Glutamatergic neuron (in vitro differentiated cells): ENCODE measurements around the gene C4orf50. TPM values are rescaled to one million over a fixed set of nuclear protein-coding genes. Genes with fewer than 3 reads are reported as not detected.

Experiments
- DNase-seq: peaks from one replicate; pipeline ENCODE4 v3.0.0; 2022
- H3K27ac Mint-ChIP-seq: one replicate; pipeline ENCODE4 v1.8.0; 2020; ENCODE audit warnings: mild to moderate bottlenecking, mixed read lengths, inconsistent platforms; ENCODE audit not compliant: unreplicated experiment
- H3K27me3 Mint-ChIP-seq: one replicate; pipeline ENCODE4 v1.8.0; 2020; ENCODE audit warnings: mild to moderate bottlenecking, moderate library complexity, mixed read lengths, inconsistent platforms; ENCODE audit not compliant: unreplicated experiment
- H3K36me3 Mint-ChIP-seq: one replicate; pipeline ENCODE4 v1.8.0; 2020; ENCODE audit warnings: mild to moderate bottlenecking, mixed read lengths, inconsistent platforms; ENCODE audit not compliant: unreplicated experiment
- H3K4me1 Mint-ChIP-seq: one replicate; pipeline ENCODE4 v1.8.0; 2020; ENCODE audit warnings: mild to moderate bottlenecking, low read depth, mixed read lengths, inconsistent platforms; ENCODE audit not compliant: unreplicated experiment
- H3K4me3 Mint-ChIP-seq: one replicate; pipeline ENCODE4 v1.8.0; 2020; ENCODE audit warnings: mild to moderate bottlenecking, mixed read lengths, inconsistent platforms; ENCODE audit not compliant: unreplicated experiment
- H3K9me3 Mint-ChIP-seq: one replicate; pipeline ENCODE4 v1.8.0; 2020; ENCODE audit warnings: mild to moderate bottlenecking, moderate library complexity, mixed read lengths, inconsistent platforms; ENCODE audit not compliant: unreplicated experiment
- CTCF ChIP-seq: fragments of 200-600 bp; sonication (generic); IDR thresholded peaks from one replicate; pipeline ENCODE4 v1.5.0; 2021; ENCODE audit not compliant: partially characterized antibody, unreplicated experiment
- total RNA-seq: library from RNA; stranded (reverse); fragmentation: NEBNext Ultra II Directional; extraction: Animal tissue kit (Norgen Biotek cat#: 25700); gene quantifications from one replicate; pipeline ENCODE4 v1.2.1, GENCODE V29; 2021; ENCODE audit not compliant: unreplicated experiment

The C4orf50 gene
- total RNA-seq, 1 donor from 2014 or later, result 0.56 TPM

- Mint-ChIP-seq H3K4me3 (peak overlapping the region; percentile 75), H3K36me3 (peaks cover 6% of the 10 kb centered on the region), H3K27ac (peak overlapping the region; percentile 41), H3K9me3 (peaks cover 33% of the 10 kb centered on the region), H3K4me1 (peaks cover 80% of the 10 kb centered on the region), H3K27me3 (peaks cover 28% of the 10 kb centered on the region)
- DNase-seq, result no peak
- TF ChIP-seq CTCF, result no peak
Observed at GRCh38 chr4:5882947-5883346, 135.3 kb downstream of the C4orf50 start.

GRCh38 chr4:5881340-5881739 lies 136.9 kb downstream of the C4orf50 start:
- DNase-seq, result no peak

GRCh38 chr4:5878359-5878758 lies 139.9 kb downstream of the C4orf50 start:
- Mint-ChIP-seq H3K36me3 (peaks cover 5% of the 10 kb centered on the region), H3K27me3 (peaks cover 16% of the 10 kb centered on the region), H3K4me3 (no peak overlapping the region)

More at GRCh38 chr4:5881340-5881739, 136.9 kb downstream of the C4orf50 start:
- Mint-ChIP-seq H3K27me3 (peaks cover 26% of the 10 kb centered on the region), H3K4me3 (peak overlapping the region; percentile 71), H3K4me1 (peaks cover 91% of the 10 kb centered on the region), H3K9me3 (peaks cover 33% of the 10 kb centered on the region), H3K27ac (no peak overlapping the region), H3K36me3 (peaks cover 6% of the 10 kb centered on the region)
- no peak for TF ChIP-seq CTCF

GRCh38 chr4:5877392-5877791 lies 140.8 kb downstream of the C4orf50 start:
- Mint-ChIP-seq H3K4me1 (peaks cover 78% of the 10 kb centered on the region), H3K36me3 (peaks cover 11% of the 10 kb centered on the region), H3K27ac (peak overlapping the region; percentile 80), H3K27me3 (peaks cover 18% of the 10 kb centered on the region), H3K4me3 (peak overlapping the region; percentile 79), H3K9me3 (peaks cover 30% of the 10 kb centered on the region)
- no peak for TF ChIP-seq CTCF
- no peak for DNase-seq

More at GRCh38 chr4:5878359-5878758, 139.9 kb downstream of the C4orf50 start:
- H3K4me1 Mint-ChIP-seq, result peaks cover 86% of the 10 kb centered on the region
- H3K9me3 Mint-ChIP-seq, result peaks cover 27% of the 10 kb centered on the region
- no peak for DNase-seq
- no peak overlapping the region for H3K27ac Mint-ChIP-seq
- TF ChIP-seq CTCF, result no peak

GRCh38 chr4:5874811-5875449 lies 143.3 kb downstream of the C4orf50 start:
- H3K27me3 Mint-ChIP-seq, result peaks cover 24% of the 10 kb centered on the region
- peaks cover 20% of the 10 kb centered on the region for H3K36me3 Mint-ChIP-seq
- H3K4me3 Mint-ChIP-seq, result peak overlapping the region; percentile 72
- no peak for TF ChIP-seq CTCF
- peak overlapping the region; percentile 83 for H3K27ac Mint-ChIP-seq
- no peak for DNase-seq
- peaks cover 26% of the 10 kb centered on the region for H3K9me3 Mint-ChIP-seq
- H3K4me1 Mint-ChIP-seq, result peaks cover 67% of the 10 kb centered on the region
